NCI-H748 treated with DMSO at 0.1 percent for 48 hours (cell line): ENCODE results near the gene IL3RA.
"Not testable (repeated sequence)": the region's sequence is repeated elsewhere in the genome, so short reads cannot be mapped to it uniquely, and the experiment has no call there.

Experiments used
- DNase-seq: peaks from one replicate; lab custom pipeline; 2025; lab: John Stamatoyannopoulos, UW

Gene IL3RA

DNA sequence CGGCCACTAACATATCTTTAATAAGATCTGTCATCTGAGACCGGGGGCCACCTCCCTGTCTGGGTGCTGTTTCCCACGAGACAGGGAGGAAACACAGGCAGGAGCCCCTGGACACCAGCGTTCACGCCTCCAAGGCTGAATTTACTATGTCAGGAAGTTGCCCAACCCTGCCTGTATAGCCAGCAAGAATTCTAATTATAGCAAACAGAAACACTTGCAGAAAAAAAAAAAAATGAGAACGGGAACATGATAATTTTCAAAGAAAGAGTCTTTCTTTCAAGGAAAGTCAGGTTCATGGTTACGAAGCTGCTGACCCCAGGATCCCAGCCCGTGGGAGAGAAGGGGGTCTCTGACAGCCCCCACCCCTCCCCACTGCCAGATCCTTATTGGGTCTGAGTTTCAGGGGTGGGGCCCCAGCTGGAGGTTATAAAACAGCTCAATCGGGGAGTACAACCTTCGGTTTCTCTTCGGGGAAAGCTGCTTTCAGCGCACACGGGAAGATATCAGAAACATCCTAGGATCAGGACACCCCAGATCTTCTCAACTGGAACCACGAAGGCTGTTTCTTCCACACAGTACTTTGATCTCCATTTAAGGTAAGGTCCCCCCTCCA is at the start of gene IL3RA:
IL3RA (plus strand) TSS at position 455 of the 613 bp plus-strand sequence. CDS start 4,981 bp downstream, outside the sequence.
- no peak for DNase-seq

DNA sequence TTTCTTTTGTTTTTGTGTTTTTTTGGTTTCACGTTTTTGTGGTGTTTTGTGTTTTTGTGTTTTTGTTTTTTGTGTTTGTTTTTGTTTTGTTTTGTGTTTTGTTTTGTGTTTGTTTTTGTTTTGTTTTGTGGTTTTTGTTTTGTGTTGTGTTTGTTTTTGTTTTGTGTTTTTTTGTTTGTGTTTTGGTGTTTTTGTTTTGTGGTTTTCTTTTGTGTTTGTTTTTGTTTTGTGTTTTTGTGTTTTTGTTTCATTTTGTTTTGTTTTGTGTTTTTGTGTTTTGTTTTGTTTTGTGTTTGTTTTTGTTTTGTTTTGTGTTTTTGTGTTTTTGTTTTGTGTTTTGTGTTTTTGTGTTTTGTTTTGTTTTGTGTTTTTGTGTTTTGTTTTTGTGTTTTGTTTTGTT is 47.0 kb upstream of the IL3RA start:
- no peak for DNase-seq

DNA sequence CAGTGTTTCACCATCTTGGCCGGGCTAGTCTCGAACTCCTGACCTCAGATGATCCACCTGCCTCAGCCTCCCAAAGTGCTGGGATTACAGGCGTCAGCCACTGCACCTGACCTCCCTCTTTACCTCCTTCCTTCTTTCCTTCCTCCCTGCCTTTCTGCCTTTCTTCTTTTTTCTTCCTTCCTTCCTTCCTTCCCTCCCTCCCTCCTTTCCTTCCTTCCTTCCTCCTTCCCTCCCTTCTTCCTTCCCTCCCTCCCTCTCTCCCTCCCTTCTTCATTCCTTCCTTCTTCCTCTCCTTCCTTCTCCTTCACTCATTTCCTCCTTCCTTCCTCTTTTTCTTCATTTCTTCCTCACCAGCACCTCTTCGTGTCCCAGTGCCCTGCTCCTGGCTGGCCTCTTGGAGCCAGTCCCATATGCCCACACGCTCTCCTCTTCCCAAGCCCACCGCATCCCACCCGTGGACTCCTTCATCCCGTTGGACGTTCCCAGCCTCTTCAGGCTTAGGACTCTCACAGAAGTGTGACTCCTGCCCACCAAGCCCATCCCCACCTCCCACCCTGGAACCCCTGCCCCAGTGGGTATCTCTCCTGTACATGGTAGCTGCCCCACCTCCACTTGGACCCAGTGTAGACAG is 45.4 kb upstream of the IL3RA start:
- no peak for DNase-seq

DNA sequence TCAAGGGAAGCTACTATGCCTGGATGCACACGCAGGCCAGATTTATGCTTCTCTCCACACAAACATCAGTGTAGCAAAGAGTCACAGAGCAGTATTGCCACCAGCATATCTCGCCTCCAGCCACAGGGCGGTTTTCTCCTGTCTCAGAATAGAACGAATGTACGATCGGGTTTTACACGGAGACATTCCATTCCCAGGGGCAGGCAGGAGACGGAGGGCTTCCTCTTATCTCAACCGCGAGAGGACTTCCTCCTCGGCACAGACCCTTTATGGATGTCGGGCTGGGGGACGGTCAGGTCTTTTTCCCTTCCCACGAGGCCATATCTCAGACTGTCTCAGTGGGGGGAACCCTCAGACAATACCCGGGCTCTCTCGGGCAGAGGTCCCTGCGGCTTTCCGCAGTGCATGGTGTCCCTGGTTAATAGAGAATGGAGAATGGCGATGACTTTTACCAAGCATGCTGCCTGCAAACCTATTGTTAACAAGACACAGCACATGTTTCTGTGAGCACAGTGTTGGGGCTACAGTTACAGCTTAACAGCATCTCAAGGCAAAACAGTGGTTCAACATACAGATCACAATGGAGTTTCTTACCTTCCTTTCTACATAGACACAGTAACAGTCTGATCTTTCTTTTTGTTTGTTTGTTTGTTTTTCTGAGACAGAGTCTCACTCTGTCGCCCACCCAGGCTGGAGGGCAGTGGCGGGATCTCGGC is 43.9 kb upstream of the IL3RA start:
- no peak for DNase-seq

DNA sequence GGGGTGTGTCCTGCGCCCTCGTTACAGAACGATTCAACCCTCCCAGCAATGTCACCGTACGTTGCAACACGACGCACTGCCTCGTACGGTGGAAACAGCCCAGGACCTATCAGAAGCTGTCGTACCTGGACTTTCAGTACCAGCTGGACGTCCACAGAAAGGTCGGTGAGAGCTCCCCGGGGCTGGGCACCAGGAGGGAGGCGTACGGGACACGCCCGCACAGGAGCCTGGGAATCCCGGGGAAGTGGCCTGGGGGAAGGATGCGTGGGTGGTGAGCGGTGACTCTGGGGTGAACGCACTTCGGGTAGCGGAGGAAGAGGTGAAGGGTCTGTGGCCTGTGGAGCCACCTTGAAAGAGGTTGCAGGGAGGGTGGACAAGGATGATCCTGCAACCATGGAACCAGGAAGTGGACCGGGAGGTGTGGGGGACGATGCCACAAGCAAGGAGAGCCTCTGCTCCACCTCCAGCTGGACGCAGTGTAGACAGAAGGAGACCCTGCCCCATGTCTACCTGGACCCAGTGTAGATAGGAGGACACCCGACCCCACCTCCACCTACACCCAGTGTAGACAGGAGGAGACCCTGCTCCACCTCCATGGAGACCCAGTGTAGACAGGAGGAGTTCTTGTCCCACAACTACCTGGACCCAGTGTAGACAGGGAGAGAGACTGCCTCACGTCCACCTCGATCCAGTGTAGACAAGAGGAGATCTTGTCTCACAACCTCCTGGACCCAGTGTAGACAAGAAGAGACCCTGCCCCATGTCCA is 42.1 kb upstream of the IL3RA start:
- no peak for DNase-seq

DNA sequence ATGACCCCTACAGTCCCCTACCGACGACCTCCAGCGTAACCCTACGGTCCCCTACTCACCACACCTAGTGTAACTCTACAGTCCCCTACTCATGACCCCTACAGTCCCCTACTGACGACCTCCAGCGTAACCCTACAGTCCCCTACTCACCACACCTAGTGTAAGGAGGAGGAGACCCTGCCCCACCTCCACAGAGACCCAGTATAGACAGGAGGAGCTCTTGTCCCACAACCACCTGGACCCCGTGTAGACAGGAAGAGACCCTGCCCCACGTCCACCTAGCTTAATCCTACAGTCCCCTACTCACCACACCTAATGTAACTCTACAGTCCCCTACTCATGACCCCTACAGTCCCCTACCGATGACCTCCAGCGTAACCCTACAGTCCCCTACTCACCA is 41.0 kb upstream of the IL3RA start:
- DNase-seq = no peak

DNA sequence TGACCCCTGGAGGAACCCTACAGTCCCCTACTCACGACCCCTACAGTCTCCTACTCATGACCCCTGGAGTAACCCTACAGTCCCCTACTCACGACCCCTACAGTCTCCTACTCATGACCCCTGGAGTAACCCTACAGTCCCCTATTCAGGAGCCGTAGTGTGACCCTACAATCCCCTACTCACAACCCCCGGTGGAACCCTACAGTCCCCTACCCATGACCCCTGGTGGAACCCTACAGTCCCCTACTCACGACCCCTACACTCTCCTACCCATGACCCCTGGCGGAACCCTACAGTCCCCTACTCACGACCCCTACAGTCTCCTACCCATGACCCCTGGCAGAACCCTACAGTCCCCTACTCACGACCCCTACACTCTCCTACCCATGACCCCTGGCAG is 39.0 kb upstream of the IL3RA start:
- DNase-seq = not testable (repeated sequence)

DNA sequence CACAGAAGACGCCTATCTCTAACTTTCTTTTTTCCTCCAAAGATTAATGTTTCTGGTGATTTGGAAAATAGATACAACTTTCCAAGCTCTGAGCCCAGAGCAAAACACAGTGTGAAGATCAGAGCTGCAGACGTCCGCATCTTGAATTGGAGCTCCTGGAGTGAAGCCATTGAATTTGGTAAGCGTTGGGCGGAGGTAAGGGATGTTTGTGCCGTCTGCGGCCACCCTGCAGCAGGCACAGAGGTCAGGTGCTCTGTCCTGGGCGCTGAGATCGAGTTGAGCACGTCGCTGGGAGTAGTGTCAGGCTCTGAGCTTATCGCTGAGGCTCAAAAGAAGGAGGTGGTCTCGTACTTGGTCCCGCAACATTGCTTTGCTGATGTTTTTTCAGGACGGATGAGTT is 36.1 kb upstream of the IL3RA start:
- no peak for DNase-seq

DNA sequence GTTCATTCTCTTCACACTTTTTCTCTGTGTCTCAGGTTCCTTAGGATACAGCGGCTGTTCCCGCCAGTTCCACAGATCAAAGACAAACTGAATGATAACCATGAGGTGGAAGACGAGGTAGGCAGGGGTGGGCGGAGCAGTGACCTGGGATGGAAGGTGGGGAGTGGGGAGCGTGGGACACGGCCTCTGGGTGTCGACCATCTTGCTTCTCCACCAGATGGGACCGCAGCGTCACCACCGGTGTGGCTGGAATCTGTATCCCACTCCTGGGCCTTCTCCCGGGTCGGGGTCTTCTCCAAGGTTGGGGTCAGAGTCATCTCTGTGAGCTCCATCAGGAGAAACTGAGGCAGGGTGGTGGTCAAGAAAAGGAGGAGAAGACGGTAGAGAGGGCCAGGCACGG is 31.2 kb upstream of the IL3RA start:
- no peak for DNase-seq

DNA sequence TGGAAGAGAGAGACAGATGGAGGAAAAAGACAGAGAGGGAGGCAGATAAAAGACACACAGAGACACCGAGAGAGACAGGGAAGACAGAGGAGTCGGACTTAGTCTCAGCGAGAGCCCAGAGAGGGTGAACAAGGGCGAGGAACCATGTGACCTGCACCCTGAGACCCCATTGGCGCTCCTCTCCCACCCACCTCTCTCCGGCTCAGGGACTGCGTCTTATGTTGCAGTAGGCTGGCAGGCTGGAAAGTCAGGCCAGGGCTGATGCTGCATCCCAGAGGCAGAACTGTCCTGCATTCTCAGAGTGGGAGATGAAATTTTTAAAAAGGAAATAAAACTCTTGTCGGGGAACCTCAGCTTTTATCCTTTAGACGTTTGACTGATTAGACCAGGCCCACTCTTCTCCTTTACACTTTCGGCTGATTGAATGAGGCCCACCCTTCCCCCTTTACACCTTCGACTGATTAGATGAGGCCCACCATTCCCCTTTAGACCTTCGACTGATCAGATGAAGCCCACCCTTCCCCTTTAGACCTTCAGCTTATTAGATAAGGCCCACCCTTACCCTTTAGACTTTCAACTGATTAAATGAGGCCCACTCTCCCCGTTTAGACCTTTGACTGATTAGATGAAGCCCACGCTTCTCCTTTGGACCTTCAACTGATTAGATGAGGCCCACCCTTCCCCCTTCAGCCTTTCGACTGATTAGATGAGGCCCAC is 29.5 kb upstream of the IL3RA start:
- no peak for DNase-seq

DNA sequence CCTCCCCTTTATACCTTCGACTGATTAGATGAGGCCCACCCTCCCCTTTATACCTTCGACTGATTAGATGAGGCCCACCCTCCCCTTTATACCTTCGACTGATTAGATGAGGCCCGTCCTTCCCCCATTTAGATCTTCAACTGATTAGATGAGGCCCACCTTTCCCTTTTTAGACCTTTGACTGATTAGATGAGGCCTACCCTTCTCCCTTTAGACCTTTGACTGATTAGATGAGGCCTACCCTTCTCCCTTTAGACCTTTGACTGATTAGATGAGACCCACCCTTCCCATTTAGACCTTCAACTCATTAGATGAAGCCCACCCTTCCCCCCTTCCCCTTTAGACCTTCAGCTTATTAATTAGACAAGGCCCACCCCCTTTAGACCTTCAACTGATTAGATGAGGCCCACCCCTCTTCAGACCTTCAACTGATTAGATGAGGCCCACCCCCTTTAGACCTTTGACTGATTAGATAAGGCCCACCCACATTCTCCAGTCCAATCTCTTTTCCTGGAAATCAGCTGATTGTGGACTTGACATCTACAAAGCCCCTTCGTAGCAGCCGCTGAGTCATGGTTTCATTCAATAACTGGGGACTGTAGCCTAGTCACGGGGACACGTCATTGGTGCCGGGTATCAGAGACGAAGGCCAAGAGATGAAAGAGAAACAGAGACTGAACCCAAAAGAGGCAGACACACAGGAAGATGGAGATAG is 28.8 kb upstream of the IL3RA start:
- no peak for DNase-seq

DNA sequence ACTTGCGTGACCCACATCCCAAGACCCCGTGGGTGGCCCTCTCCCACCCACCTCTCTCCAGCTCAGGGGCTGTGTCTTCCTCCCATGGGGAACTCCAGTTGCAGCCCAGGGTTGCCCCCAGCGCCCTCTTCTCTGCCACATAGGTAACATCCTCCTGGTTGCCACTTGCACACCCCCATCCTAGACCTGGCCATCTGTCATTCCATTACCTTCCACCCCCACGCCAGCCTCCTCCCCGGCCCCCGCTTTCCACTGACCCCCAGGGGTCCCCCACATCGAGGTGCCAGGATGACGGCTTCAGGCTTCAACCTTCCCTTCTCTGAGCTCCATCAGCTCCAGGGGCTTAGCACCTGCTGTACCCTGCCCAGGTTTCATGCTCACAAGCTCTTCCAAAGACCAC is 28.1 kb upstream of the IL3RA start:
- DNase-seq = no peak

DNA sequence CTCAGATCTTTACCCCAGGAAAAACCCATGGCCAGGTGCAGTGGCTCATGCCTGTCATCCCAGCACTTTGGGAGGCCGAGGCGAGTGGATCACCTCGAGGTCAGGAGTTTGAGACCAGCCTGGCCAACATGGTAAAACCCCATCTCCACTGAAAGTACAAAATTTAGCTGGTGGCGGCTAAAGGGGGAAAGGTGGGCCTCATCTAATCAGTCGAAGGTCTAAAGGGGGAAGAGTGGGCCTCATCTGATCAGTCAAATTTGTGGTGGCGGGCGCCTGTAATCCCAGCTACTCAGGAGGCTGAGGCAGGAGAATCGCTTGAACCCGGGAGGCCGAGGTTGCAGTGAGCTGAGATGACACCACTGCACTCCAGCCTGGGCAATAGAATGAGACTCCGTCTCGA is 27.7 kb upstream of the IL3RA start:
- DNase-seq = not testable (repeated sequence)

DNA sequence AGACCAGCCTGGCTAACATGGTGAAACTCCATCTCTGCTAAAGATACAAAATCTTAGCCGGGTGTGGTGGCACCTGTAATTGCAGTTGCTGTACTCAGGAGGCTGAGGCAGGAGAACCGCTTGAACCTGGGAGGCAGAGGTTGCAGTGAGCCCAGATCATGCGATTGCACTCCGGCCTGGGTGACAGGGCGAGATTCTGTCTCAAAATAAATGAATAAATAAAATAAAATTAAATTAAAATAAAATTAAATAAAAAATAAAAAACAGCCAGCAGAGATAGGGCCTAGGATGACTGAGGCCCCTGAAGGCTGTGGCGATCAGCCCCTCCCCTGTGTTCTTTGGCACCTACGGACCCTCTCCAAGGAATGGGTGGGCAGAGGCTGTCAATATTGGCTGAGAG is 22.8 kb upstream of the IL3RA start:
- no peak for DNase-seq

DNA sequence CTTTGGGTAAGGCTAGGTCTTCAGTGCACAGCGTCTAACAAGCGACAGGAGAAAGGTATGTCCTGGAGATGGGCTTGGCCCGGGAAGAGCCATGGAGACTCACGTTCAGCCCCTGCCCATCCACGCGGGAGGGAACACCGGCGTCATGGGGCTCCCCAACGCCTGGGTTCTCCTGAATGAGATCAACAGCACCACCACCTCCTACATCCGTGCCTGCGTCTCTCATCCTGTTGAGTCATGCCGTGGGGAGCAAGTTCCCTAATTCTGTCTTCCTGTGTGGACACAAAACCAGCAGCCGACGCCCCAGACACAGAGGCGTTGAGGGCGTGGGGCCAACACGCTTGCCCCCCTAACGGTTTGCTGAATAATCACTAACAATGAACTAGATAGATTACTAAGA is 20.1 kb upstream of the IL3RA start:
- no peak for DNase-seq

DNA sequence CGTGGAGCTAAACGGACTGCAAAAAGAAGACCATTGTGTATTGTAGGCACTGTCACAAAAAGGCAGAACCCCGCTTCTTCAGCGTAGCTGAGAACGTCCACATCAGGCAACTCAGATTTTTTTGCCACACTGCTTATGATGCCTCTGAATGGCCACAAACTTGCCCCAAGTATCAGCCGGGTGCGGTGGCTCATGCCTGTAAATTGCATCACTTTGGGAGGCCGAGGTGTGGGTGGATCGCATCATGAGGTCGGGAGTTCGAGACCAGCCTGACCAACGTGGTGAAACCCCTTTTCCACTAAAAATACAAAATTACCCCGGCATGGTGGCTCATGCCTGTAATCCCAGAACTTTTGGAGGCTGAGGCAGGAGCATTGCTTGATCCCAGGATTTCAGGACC is 14.9 kb upstream of the IL3RA start:
- no peak for DNase-seq

DNA sequence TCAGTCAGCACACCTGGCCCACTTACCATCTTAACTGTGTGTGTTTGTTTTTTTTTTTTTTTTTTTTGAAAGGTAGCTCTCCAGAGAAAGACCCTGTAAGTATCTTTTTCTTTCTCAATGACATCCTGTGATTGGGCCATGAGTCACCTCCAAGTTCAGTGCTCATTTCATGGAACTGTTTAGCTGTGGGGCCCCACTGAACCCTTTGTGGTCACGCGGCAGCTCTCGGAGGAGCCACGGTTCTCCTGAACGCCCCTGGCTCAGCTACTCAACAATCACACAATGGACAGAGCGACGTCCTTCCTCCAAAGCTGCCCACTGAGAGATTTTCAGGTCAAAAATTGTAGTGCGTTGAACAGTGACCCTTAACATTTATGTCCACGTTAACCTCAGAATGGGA is 14.2 kb upstream of the IL3RA start:
- no peak for DNase-seq

DNA sequence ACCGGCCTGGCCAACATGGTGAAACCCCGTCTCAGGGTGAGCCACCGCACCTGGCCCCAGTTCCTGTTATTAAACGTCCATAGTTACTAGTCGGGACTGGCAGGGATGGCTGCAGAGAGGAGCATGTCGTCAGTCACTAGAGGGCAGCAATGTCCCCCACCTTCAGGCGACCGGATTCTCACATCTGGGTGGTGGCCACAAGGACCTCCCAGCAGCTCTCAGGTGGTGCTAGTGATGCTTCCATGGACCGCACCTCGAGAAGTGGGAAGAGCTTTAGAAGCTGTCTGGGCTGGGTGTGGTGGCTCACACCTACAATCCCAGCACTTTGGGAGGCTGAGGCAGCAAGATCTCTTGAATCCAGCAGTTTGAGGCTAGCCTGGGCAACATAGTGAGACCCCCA is 13.3 kb upstream of the IL3RA start:
- no peak for DNase-seq

DNA sequence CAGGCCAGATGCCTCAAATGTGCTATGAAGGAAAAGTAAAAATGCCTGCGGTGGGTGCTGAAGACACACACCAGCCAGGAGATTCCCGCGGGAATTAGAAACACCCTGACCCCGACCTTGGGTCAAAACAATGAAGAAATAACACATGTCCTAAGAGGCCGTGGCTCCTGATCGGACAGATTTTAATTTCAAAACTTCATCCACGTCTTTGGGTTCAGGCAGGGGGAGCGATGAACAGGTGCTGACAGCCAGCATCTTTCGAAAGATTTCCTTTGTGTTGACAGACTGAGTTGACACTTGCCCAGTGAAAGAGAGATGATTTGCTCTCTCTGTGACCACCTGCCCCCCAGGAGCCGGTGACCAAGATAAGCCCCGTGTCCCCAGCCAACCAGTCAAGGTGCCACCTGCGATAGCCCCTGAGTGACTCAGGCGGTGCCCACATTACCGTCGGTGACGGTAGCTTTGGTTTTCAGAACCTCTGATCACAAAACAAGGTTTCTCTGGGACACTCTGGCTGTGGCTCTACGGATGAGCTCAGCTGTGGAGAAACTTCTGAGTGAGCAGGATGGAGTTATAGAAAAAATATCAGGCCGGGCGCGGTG is 11.0 kb upstream of the IL3RA start:
- DNase-seq = no peak

DNA sequence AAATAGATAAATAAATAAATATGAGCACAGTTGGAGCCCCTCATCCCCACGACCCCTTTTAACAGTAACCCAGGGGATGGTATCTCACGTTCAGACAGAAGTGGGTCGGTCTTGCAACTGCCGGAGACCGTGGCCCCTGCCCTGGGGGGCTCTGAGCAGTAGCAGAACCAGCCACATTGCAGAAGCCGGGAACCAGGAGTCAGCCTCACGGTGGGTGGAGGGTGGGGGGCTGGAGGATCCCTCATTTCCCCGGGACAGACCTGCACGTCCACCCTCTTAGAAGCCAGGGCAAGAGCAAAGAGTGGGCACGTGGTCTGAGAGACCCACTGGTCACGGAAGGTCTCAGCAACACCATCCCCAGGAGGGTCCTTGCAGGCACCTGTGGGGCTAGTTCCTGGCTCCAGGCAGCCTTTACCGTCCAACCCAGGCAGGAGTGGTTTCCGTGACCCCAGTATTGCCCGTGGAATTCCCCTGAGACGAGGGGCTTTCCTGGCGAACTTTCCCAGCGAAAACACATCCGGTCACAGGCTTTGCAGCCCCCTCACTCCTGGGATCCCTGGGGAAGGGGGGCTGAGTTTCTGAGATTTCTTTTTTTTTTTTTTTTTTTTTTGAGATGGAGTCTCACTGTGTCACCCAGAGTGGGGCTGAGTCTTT is 8.8 kb upstream of the IL3RA start:
- DNase-seq = no peak

DNA sequence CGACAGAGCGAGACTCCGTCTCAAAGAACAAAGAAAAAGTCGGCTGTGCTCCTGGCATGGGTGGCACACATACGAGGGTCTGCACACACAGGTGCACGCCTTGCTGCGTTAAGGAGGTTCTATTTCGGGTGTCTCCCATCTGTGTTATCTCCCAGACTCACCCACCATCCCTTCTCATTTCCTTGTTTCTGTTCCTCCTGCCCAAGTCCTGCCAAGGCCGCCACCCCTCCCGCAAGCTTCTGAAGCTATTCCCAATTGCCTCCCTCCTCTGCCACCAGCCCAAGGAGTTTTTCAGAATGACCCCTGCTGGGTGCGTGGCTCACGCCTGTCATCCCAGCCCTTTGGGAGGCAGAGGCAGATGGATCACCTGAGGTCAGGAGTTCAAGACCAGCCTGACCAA is 6.0 kb upstream of the IL3RA start:
- no peak for DNase-seq
